ENCODE data around the gene SIRT6.

The SIRT6 gene

GRCh38 chr19:4177146-4177545 lies 5.2 kb downstream of the SIRT6 start:
- TF ChIP-seq ZNF768 (tag by site-specific recombination; IDR thresholded peaks at IDR 0.05), result peak; percentile 97; the same call in 1 of the 2 replicates
- TF ChIP-seq ZNF645 (tag by site-specific recombination; IDR thresholded peaks at IDR 0.05), result no peak
- H3K4me1 ChIP-seq (ENCODE audit: control insufficient read depth, insufficient read depth, low read length), result no peaks in the 10 kb centered on the region
- H3K27ac ChIP-seq (ENCODE audit: extremely low read depth, low read depth, low read length), result no peak overlapping the region
- ChIA-PET POLR2A (interaction anchor here (0.6 kb wide), 2 partner anchors 15 to 1488 kb away, joined by 3 to 12 read pairs; no protein-coding TSS in a partner anchor), CTCF (interaction anchor here (0.8 to 1.1 kb wide), 2 partner anchors 9 to 11 kb away, joined by 3 to 4 read pairs; no protein-coding TSS in a partner anchor)
- no peak overlapping the region for H3K4me3 ChIP-seq (ENCODE audit: low read depth, low read length)
- no peaks in the 10 kb centered on the region for H3K9me3 ChIP-seq (ENCODE audit: control insufficient read depth, insufficient read depth, low read depth, low read length)
- H3K36me3 ChIP-seq (ENCODE audit: control insufficient read depth in 2 of 2, insufficient read depth in 1 of 2, low read length in 2 of 2), result peaks cover 0 to 35% of the 10 kb centered on the region in 2 experiments; a peak in 2 of 3 replicates

GRCh38 chr19:4175669-4175931 lies 6.8 kb downstream of the SIRT6 start:
- TF ChIP-seq GLIS2 (tag by site-specific recombination; IDR thresholded peaks at IDR 0.05) (peak; percentile 36), ZNF76 (tag by site-specific recombination; IDR thresholded peaks at IDR 0.05; ENCODE audit: borderline replicate concordance, low read depth) (no peak)
- H3K9me3 ChIP-seq (ENCODE audit: control insufficient read depth, insufficient read depth, low read depth, low read length), result no peaks in the 10 kb centered on the region
- peaks cover 0 to 33% of the 10 kb centered on the region in 2 experiments; a peak in 2 of 3 replicates for H3K36me3 ChIP-seq (ENCODE audit: control insufficient read depth in 2 of 2, insufficient read depth in 1 of 2, low read length in 2 of 2)
- H3K27ac ChIP-seq (ENCODE audit: extremely low read depth, low read depth, low read length), result no peak overlapping the region
- ChIA-PET CTCF (interaction anchor here (0.6 kb wide), 1 partner anchor 19 kb away, joined by 3 read pairs; no protein-coding TSS in a partner anchor), POLR2A (no interaction called here)
- no peak overlapping the region for H3K4me3 ChIP-seq (ENCODE audit: low read depth, low read length)
- no peaks in the 10 kb centered on the region for H3K4me1 ChIP-seq (ENCODE audit: control insufficient read depth, insufficient read depth, low read length)

DNA sequence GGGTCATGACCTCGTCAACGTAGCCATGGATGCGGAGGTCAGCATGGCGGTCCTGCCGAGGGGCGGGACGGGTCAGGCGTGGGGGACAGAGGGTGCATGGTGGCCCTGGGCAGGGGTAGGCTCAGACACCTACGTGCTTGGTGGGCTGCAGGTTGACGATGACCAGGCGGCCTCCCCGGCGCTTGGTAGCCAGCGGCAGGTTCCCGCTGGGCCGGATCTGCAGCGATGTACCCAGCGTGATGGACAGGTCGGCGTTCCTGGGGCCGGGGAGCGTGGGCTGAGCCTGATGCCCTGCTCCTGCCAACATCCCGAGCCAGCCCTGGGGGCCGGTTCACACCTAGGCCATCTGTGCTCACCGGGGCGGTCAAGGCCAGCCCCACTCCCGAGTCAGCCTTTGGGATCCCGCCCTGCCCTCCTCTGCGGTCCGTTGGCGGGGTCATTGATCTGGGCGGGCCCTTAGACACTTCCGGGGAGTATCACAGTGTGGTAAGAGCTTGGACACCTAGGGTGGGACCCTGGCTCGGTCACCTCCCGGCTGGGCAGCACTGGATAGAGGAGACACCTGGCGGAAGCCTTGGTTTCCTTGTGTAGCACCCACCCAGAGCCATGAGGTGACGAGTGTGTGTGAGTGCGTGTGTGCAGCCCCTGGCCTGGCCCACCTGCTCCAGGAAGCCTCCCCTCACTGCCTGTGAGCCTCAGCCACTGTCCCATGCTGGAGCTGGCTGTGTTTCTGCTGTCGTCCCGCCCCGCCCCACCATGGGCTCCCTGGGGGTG lies 7.3 kb downstream of the SIRT6 start:
- Histone ChIP-seq H3K36me3 (ENCODE audit: control insufficient read depth in 2 of 2, insufficient read depth in 1 of 2, low read length in 2 of 2) (peaks cover 0 to 28% of the 10 kb centered on the region in 2 experiments; a peak in 2 of 3 replicates), H3K4me1 (ENCODE audit: control insufficient read depth, insufficient read depth, low read length) (no peaks in the 10 kb centered on the region), H3K4me3 (ENCODE audit: low read depth, low read length) (no peak overlapping the region), H3K27ac (ENCODE audit: extremely low read depth, low read depth, low read length) (no peak overlapping the region), H3K9me3 (ENCODE audit: control insufficient read depth, insufficient read depth, low read depth, low read length) (no peaks in the 10 kb centered on the region)
- TF ChIP-seq ZNF677 (tag by site-specific recombination; IDR thresholded peaks at IDR 0.05) (no peak), ZBTB48 (tag by site-specific recombination; IDR thresholded peaks at IDR 0.05) (no peak), ZNF24 (tag by site-specific recombination; IDR thresholded peaks at IDR 0.05) (no peak), OSR2 (tag by site-specific recombination; IDR thresholded peaks at IDR 0.05) (no peak), HOXC10 (CRISPR knock-in tag; IDR thresholded peaks at IDR 0.05) (no peak), PRDM6 (tag by site-specific recombination; IDR thresholded peaks at IDR 0.05) (no peak), ZNF266 (tag by site-specific recombination; IDR thresholded peaks at IDR 0.05; ENCODE audit: low read depth) (no peak), ZNF791 (tag by site-specific recombination; IDR thresholded peaks at IDR 0.05) (no peak), ZNF433 (tag by site-specific recombination; IDR thresholded peaks at IDR 0.05; ENCODE audit: low read depth) (no peak), TCF7L2 (IDR thresholded peaks at IDR 0.05; ENCODE audit: borderline replicate concordance, low read depth, low read length) (no peak), ZNF350 (tag by site-specific recombination; IDR thresholded peaks at IDR 0.05) (no peak), ZNF211 (tag by site-specific recombination; IDR thresholded peaks at IDR 0.05; ENCODE audit: low read depth) (no peak), ZNF792 (tag by site-specific recombination; IDR thresholded peaks at IDR 0.05) (no peak)
- TF ChIP-seq, protein P1, sequence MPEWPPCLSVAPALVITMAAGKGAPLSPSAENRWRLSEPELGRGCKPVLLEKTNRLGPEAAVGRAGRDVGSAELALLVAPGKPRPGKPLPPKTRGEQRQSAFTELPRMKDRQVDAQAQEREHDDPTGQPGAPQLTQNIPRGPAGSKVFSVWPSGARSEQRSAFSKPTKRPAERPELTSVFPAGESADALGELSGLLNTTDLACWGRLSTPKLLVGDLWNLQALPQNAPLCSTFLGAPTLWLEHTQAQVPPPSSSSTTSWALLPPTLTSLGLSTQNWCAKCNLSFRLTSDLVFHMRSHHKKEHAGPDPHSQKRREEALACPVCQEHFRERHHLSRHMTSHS (tag by site-specific recombination; IDR thresholded peaks at IDR 0.05), result no peak
- ChIA-PET POLR2A (no interaction called here), CTCF (interaction anchor here (0.6 kb wide), 1 partner anchor 19 kb away, joined by 3 read pairs; no protein-coding TSS in a partner anchor)

Measured in HEK293 (cell line).